Activated T-cell treated with anti-CD3 and anti-CD28 coated beads, Interleukin-2, amount 50 U/mL, for 1 hour (primary cell): ENCODE data around the gene RPRM.
"Not testable (repeated sequence)": the region's sequence is repeated elsewhere in the genome, so short reads cannot be mapped to it uniquely, and the experiment has no call there.

Experiments
- DNase-seq: peaks from one replicate; pipeline ENCODE4 v3.0.0-alpha.2; 2020

The RPRM gene

DNA sequence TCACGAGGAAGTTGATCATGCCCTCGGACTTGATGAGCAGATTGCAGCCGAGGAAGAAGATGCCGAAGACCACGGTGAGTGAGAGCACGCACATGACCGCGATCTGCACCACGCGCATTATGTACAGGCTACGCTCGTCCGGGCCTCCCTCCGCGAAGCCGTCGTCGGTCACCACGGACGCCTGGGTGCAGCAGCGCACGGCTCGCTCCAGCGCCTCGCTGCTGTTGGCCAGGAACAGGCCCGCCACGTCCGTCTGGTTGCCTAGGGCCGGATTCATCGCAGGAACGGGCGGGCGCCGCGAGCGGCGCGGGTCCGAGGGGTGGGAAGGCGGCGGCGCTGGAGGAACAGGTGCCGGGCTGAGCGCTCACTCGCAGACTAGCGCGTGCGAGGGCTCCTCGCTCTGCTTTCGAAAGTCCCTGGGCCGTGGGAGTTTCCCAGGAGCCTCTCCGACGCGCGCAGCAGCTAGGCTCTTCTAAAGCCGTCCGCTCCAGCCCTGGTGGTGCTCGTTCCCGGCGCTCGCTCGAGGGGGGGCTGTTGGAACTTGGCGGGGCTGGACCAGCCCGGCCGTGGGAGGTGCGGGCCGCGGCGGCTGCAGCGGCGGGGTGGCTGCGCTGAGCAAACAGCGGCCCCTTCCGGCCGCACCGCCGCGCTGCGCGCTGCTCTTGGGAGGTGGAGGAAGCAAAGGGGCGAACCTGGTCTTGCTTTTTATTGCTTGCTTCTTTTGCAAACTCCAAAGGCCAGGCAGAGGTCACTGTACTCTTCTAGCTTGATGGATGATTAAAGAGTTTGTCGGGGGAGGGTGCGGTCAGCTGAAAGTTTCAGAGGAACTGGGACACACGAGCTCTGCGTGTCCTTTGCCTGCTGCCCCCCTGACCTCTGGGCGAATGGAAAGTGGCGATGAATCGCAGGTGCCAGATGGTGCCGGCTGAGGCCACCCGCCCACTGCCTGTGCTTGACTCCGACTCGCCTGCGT lies at the start of gene RPRM:
TSS of gene RPRM (minus strand) at position 474 of the 973 bp plus-strand sequence. CDS start at position 277, 197 bp downstream.
- DNase-seq = peak; percentile 61

DNA sequence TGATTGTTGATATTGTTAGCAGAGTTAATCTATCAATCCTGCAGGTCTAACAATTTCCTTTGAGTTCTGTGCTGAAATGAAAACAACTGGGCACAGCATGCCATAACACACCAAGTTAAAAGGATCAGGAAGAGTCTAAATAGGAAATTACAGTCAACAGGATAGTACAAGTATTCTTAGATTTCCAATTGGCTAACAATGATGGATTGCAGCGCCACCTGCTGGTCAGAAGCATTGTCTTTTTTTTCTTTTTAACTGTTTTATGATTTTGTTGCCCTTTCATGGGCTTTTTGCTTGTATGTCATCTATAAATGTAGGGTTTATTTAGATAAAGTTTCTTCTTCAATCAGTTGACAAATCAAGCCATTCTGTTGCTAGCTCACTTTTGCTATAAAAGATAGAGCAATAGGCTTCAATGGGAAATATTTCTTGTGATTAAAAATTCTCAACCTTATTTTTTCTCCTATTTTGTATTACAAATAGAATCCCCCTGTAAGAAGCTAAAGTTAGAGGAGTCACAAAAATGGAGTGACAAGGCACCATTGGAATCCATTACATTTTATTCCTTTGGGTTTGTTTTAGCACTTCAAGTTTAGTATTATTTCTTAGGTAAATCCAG lies 40.8 kb upstream of the RPRM start:
- peak; percentile 35 for DNase-seq

DNA sequence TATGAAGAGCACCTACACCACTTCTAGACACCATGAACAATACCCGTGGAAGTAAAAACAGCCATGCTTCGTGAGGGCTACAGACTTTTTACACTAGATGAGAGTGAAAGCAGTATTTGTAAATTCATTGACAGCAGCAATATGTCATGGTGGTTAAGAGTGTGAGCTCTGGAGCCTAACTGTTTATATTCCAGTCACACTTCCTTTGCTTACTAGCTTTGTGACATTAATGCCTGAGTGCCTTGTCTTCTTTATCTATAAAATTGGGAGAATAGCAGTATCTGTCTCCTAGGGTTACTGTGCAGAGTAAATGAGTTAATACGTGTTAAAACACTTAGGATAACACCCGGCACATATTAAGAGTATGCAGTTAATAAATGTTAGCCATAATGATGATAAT lies 33.8 kb upstream of the RPRM start:
- no peak for DNase-seq

DNA sequence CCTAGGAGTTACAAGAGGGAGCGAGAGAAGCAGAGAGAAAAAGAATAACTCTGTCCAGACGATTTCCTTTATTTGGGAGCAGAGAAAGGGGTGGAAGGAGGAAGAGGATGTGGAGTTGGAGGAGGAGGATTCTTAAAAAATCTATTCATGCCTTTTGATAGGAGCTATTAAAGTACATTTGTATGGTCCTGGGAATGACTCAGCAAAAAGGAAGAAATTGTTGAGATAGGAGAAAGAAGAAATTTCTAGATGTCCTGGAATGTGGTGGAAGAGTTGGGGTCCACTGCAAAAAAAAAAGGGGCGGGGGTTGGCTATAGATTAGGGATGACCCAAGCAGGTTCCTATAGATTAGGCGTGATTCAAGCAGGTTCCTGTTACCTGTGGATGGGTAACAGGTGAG lies 32.4 kb upstream of the RPRM start:
- no peak for DNase-seq

DNA sequence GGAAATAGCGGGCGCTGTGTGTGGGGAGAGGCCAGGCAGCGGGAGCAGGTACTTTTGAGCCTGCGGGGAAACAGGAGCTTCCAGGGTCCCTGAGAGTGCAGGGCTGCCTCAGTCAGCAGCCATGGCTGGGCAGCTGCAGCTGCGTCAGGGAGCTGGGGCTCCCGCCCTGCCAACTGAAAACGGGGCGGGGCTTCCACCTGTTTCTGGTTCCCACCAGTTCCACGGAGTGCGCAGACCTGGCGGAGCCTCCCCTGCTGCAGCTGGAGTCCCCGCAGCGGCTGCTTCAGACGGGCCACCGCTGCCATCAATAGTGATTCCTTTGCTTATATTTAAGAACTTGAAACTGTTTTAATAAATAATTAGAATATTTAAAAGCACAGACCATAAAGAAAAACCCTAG lies 30.6 kb upstream of the RPRM start:
- no peak for DNase-seq

GRCh38 chr2:153506499-153506898 lies 27.9 kb upstream of the RPRM start:
- DNase-seq = not testable (repeated sequence)

GRCh38 chr2:153499439-153499838 lies 20.9 kb upstream of the RPRM start:
- no peak for DNase-seq

DNA sequence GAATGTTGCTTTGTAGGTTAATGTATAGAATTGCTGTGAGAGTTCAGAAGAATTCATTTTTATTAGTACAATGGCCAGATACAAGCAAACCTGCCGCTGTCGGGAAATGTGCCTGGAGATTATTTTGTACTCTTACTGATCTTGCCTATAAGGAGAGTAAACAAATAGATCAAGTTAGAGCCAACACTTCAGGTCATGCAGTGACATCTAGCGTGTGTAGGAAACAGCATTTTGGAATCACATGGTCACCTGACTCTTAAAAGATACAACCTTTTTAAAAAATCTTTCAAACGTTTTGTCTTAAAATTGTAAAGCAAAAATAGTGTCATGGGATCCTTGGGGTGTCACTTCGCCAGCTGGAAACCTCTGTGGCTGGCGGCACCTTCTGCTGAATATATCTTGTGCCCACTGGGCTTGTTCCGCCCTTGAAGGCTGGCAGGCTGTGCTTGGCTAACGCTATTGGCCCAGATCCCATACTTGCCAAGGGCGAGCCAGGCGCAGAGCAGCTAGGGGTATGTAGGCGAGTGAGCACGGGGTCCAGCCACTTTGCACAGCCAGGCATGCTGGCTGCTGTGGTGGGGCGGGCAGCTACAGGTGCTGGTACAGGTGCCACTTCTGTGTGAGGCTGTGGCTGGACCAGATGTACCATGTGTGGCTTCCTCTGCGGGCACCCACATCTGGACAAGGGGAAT lies 19.5 kb upstream of the RPRM start:
- no peak for DNase-seq

GRCh38 chr2:153495725-153496124 lies 17.2 kb upstream of the RPRM start:
- no peak for DNase-seq

DNA sequence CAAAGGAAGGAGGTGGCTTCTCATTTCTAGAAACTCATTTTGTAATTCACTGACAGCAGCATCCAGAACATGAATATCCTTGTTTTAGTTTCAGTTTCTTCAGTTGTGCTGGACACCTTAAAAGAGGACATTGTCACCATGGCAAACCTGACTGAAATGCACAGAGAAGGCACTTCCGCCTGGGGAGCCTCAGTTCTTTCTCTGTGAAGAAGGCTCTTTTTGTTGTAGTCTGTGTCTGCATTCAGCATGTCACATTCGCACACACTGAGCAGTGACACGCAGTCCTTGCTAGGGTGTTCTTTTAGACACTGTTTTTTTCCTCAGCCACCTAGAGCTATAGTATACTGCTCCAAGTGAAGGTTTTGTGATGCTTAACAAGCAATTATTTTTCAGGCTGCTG lies 9.5 kb upstream of the RPRM start:
- no peak for DNase-seq

DNA sequence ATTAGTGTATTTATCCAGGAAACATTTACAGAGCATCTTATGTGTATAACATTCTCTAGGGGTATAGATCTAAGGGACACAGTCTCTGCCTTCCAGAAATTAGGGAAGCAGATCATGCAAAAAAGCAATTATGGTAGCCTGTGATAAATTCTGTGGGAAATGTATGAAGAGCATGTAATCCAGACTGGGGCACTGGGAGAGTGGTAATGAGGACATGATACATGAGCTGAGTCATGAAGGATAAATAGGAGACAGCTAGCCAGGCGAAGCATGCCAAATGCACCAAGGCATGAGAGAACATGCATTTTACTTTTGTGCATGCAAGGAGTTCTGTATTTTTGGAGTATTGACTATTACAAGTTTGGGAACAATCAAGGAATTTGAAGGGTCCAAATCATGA lies 8.9 kb upstream of the RPRM start:
- DNase-seq = no peak

GRCh38 chr2:153479573-153479972 lies 1.0 kb upstream of the RPRM start:
- no peak for DNase-seq

DNA sequence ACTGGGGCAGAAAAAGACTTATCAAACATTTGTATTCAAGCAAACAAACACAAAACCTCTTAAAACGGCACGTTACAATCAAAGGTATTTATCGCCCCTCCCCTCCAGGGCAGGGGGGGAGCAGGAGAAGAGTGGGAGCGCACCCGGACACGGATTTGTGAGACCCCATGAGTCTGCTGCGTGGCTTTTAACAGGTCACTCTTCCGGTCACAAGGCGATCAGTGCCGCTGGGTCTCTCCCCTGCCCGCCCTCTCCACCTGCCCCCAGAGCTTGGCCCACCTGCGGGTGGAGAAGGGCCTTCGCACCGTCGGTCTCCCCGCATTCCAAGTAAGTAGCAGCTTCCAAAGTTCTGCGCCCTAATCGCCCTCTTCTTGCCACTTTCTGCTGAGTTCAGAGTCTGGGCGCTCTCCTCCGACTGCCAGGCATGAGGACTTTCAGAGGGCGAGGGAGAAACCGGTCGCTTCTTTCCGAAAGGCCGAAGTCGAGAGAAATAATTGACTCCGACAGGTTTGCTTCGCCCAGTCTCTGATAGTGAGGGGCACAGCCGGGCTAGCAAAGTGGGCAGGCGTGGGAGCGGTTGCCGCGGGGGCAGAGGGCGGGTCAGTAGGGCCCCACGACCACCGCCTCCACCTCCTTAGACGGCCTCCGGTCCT lies 800 bp downstream of the RPRM start:
- no peak for DNase-seq

DNA sequence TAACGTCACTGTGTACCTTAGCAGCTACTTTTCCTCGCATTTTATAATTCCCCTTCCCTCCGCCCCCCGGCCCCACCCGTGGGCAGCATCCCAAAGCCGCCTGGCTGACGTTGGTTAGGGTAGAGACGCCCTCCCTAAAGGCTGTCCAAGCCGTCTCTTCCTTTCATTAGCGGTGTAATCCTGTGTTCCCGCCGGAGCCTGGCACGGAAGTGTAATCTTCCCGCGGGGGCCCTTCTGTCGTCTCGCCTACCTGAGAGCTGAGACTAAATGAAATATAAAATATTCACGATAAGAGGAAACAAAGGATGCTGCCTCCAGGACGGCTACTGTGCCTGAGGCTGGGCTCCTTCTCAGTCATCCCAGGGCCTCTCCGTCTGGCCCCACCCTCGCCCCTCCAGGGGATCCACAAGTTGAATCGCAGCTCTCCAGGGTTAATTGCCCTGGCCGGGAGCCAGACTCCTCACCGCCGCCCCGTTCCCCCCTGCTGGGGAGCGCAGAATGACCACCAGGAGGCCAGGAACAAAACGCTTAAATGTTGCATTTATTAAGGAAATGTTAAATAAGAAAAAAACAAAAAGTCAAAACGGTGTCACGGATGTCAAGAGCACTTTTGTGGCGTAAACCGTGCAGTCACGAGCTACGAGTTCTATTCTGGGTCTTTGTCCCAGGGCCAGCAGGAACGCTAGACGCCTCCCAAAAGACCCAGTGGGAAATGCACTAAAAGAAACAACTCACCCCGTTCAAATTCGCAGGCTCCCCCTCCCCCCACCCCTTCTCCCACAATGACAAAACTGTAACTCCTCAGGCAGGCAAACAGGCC lies 1.5 kb downstream of the RPRM start:
- DNase-seq = no peak

- DNase-seq = no peak
These were observed 2.1 kb downstream of the RPRM start for GRCh38 chr2:153476491-153476815.

GRCh38 chr2:153474876-153475435 lies 3.6 kb downstream of the RPRM start:
- no peak for DNase-seq

- DNase-seq = no peak
These were observed 4.2 kb downstream of the RPRM start for GRCh38 chr2:153474407-153474806.

DNA sequence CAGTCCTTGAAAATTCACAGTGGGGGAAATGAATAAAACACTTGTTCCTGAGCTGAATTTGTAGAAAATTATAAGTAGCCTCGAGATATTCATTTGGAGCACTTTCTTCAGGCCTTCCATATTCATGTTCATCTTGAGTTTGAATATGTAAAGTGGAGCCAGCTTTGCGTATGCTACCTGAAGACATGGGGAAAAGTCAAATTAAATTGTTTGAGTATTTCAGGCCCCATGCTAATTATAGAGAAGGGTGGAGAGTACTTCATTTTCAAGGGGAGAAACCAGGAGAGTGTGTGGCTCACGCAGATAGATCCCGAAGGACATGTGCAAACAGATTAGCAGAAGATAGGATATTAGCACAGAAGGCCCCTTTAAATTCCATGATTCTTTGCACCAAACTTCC lies 7.7 kb downstream of the RPRM start:
- DNase-seq = no peak

- DNase-seq = no peak
These were observed 14.2 kb downstream of the RPRM start for GRCh38 chr2:153464395-153464794.

GRCh38 chr2:153462338-153462859 lies 16.2 kb downstream of the RPRM start:
- DNase-seq = no peak

DNA sequence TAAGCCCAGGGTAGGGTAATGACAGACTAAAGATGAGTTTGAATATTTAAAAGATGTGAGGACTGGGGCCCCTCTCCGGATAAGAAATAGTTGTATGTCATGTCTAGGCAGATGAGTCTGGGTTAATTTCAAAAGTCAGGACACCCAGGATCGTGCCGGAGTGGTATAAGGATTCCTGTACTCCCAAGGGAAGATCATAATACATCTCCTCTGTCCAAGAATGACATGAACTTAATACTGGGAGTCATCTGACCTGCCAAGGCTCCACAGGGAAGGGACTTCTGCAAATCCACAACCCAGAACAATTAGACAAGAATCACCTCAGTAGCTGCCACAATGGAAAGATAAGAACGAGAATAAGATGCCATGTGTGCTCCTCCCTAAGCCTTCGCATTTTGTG lies 17.1 kb downstream of the RPRM start:
- DNase-seq = no peak

DNA sequence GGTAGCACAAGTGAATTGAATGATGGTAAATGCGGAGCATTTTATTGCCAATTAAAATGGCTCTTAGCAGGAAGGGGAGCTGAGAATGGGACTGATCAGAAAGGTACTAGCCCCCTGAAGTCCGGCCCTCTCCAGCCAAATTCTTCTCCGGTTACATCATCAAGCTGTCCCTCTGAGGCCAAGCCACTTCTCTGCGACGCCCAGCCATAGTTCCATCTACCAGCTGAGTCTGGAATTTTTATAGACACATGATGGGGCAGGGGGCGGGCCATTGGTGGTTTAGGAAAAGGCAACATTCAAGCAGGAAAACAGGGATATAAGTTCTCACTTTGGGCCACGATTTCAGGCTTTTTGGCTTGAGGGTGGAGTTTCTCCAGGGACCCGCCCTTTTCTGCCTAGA lies 22.7 kb downstream of the RPRM start:
- no peak for DNase-seq
